ENCODE results near the gene DBN1. TPM values are rescaled to one million over a fixed set of nuclear protein-coding genes. Genes with fewer than 3 reads are reported as not detected.

Gene DBN1
- total and polyA plus RNA-seq, 2 of the 8 experiments (the other 6 are each of a cell fraction or from before 2014, with no cell fraction given) = 168 to 333 TPM

GRCh38 chr5:177432143-177432838 is 41.1 kb downstream of the DBN1 start:
- H2AFZ ChIP-seq (ENCODE audit: low read length) = no peak overlapping the region
- H2AK5ac ChIP-seq (ENCODE audit: low read depth, low read length) = no peak overlapping the region
- H3K9ac ChIP-seq (replicated peaks in 1 of 4; ENCODE audit: extremely low read depth in 1 of 4, low read depth in 3 of 4, low read length in 3 of 4) = no peak overlapping the region
- H2BK120ac ChIP-seq (replicated peaks; ENCODE audit: low read depth, low read length) = no peak overlapping the region
- peaks cover 0 to 11% (median 8%) of the 10 kb centered on the region in 4 experiments; a peak in 5 of 7 replicates for H3K4me1 ChIP-seq (replicated peaks in 1 of 4; ENCODE audit: control insufficient read depth in 3 of 4, insufficient read depth in 4 of 4, low read length in 3 of 4)
- POLR2A ChIA-PET (ENCODE audit: partially characterized antibody) = interaction anchor here (0.6 to 24.2 kb wide), 3 partner anchors 13 to 52 kb away, joined by 3 to 460 read pairs (median 10); partner anchors contain the start of gene PRR7
- DNase-seq (ENCODE audit: low read depth in 1 of 2, low spot score in 2 of 2) (no peak), FAIRE-seq (no peak)
- no peak overlapping the region for H3K4ac ChIP-seq (replicated peaks; ENCODE audit: insufficient read length, low read depth, low read length)
- H3K56ac ChIP-seq (replicated peaks; ENCODE audit: insufficient read length, low read depth, low read length) = no peak overlapping the region
- no peaks in the 10 kb centered on the region for H3K9me3 ChIP-seq (ENCODE audit: insufficient read depth in 2 of 2, low read depth in 1 of 2, low read length in 1 of 2)
- H3K27me3 ChIP-seq (replicated peaks in 1 of 4; ENCODE audit: control insufficient read depth in 3 of 4, extremely low read depth in 1 of 4, insufficient read depth in 3 of 4, low read length in 3 of 4) = no peaks in the 10 kb centered on the region
- H3K27ac ChIP-seq (ENCODE audit: low read depth, low read length) = no peak overlapping the region
- H2BK20ac ChIP-seq (ENCODE audit: low read length) = no peak overlapping the region
- no peak overlapping the region for H2BK5ac ChIP-seq (ENCODE audit: low read depth, low read length)
- 93% methylated on average over 17 of the region's 18 CpGs; no CpG with 5 or more reads in 1 of the 2 experiments for WGBS, 2 experiments (ENCODE audit: extremely low coverage in 1 of 2, insufficient coverage in 1 of 2, insufficient read length in 1 of 2, insufficient replicate concordance in 2 of 2, low coverage in 1 of 2, low lambda C conversion rate in 2 of 2, missing lambda C conversion rate in 1 of 2)
- H4K5ac ChIP-seq (ENCODE audit: insufficient read length, low read depth, low read length) = no peak overlapping the region
- peaks cover 16% of the 10 kb centered on the region for H3K79me1 ChIP-seq (ENCODE audit: low read depth, low read length)
- H2BK12ac ChIP-seq (ENCODE audit: low read depth, low read length) = no peak overlapping the region
- no peak overlapping the region for H2BK15ac ChIP-seq (ENCODE audit: low read length)
- H4K20me1 ChIP-seq (replicated peaks in 1 of 2; ENCODE audit: control insufficient read depth in 1 of 2, insufficient read depth in 2 of 2, low read length in 2 of 2) = peaks cover 15 to 26% of the 10 kb centered on the region in 2 experiments
- H3K79me2 ChIP-seq (ENCODE audit: control insufficient read depth in 1 of 2, insufficient read depth in 2 of 2, low read length in 2 of 2) = peaks cover 0 to 23% of the 10 kb centered on the region in 2 experiments; a peak in 2 of 4 replicates
- H3K4me2 ChIP-seq (ENCODE audit: insufficient read depth in 1 of 2, low read depth in 2 of 2, low read length in 2 of 2) = no peak overlapping the region
- no peak overlapping the region for H3K4me3 ChIP-seq (ENCODE audit: extremely low read depth in 1 of 4, insufficient read depth in 2 of 4, low read depth in 3 of 4, low read length in 4 of 4)
- H4K91ac ChIP-seq (replicated peaks; ENCODE audit: insufficient read length, low read length) = no peak overlapping the region
- no peak overlapping the region for H3K23ac ChIP-seq (ENCODE audit: insufficient read length)
- CTCF ChIA-PET (ENCODE audit: partially characterized antibody) = interaction anchor here (0.9 to 5.9 kb wide), 12 partner anchors 9 to 62 kb away, joined by 3 to 34 read pairs (median 4); partner anchors contain the start of gene F12
- peaks cover 7 to 43% (median 28%) of the 10 kb centered on the region in 4 experiments; a peak in 6 of 8 replicates for H3K36me3 ChIP-seq (ENCODE audit: control insufficient read depth in 2 of 4, insufficient read depth in 4 of 4, low read length in 3 of 4)
- H3K23me2 ChIP-seq (ENCODE audit: low read depth, low read length) = peaks cover under 1% of the 10 kb centered on the region; the same call in 1 of the 2 replicates
- no peak overlapping the region for H3K14ac ChIP-seq (ENCODE audit: insufficient read length)
- H4K8ac ChIP-seq (ENCODE audit: extremely low read depth, insufficient read depth, low read length) = no peak overlapping the region
- H3K18ac ChIP-seq (ENCODE audit: extremely low read depth, low read length) = no peak overlapping the region
- no peak for TF ChIP-seq EZH2 (IDR thresholded peaks at IDR 0.05; ENCODE audit: low read depth, low read length, severe bottlenecking)
